GM06990 (cell line): ENCODE data around the gene KCNB1.

Experiments used
- DNase-seq: peaks from one replicate; pipeline ENCODE4 v3.0.0-alpha.2; 2011; ENCODE audit not compliant: insufficient read length; ENCODE audit errors: extremely low read depth
- H3K27me3 ChIP-seq: replicated peaks from 2 replicates; pipeline ENCODE4 v1.6.0; 2011; ENCODE audit warnings: low read length; ENCODE audit not compliant: control insufficient read depth, insufficient read depth
- H3K36me3 ChIP-seq: 2 replicates; pipeline ENCODE4 v1.5.1; 2011; ENCODE audit warnings: low read length; ENCODE audit not compliant: control insufficient read depth, insufficient read depth
- H3K4me3 ChIP-seq: replicated peaks from 2 replicates; pipeline ENCODE4 v1.5.1; 2011; ENCODE audit warnings: low read depth, mild to moderate bottlenecking, control low read depth, low read length
- CTCF ChIP-seq: IDR thresholded peaks from 2 replicates; pipeline ENCODE4 v1.5.1; 2011; ENCODE audit warnings: low read length, control low read depth, mild to moderate bottlenecking, inconsistent platforms; ENCODE audit not compliant: insufficient read depth, poor library complexity, severe bottlenecking

KCNB1 gene

GRCh38 chr20:49508435-49509199 is 26.1 kb upstream of the KCNB1 start:
- TF ChIP-seq CTCF, result peak; percentile 56
- no peak overlapping the region for H3K4me3 ChIP-seq
- H3K27me3 ChIP-seq, result peaks cover 2% of the 10 kb centered on the region
- H3K36me3 ChIP-seq, result no peaks in the 10 kb centered on the region
- DNase-seq, result no peak

- Histone ChIP-seq H3K27me3 (peaks cover 2% of the 10 kb centered on the region), H3K36me3 (no peaks in the 10 kb centered on the region), H3K4me3 (no peak overlapping the region)
- no peak for TF ChIP-seq CTCF
- DNase-seq, result no peak
Measured at GRCh38 chr20:49507741-49508434, 25.4 kb upstream of the KCNB1 start.

GRCh38 chr20:49505518-49505917 is 23.1 kb upstream of the KCNB1 start:
- peaks cover 2% of the 10 kb centered on the region for H3K27me3 ChIP-seq
- no peak overlapping the region for H3K4me3 ChIP-seq
- TF ChIP-seq CTCF, result no peak
- DNase-seq, result no peak
- no peaks in the 10 kb centered on the region for H3K36me3 ChIP-seq

- H3K36me3 ChIP-seq, result no peaks in the 10 kb centered on the region
- no peak for TF ChIP-seq CTCF
- peaks cover 2% of the 10 kb centered on the region for H3K27me3 ChIP-seq
- no peak overlapping the region for H3K4me3 ChIP-seq
- no peak for DNase-seq
Measured at GRCh38 chr20:49503176-49503575, 20.7 kb upstream of the KCNB1 start.

- H3K27me3 ChIP-seq, result peaks cover under 1% of the 10 kb centered on the region
- no peaks in the 10 kb centered on the region for H3K36me3 ChIP-seq
- H3K4me3 ChIP-seq, result no peak overlapping the region
- TF ChIP-seq CTCF, result no peak
- DNase-seq, result no peak
Measured at GRCh38 chr20:49501917-49502316, 19.4 kb upstream of the KCNB1 start.
